OCI-LY3 (cell line): ENCODE results near the gene WNT9B.

Experiments used
- H2AFZ ChIP-seq: fragments of 200-600, 300-600 bp; shearing (Covaris generic); 2 replicates; pipeline ENCODE4 v1.6.0; 2014; ENCODE audit warnings: antibody characterized with exemption, low read depth, low read length
- H3K27ac ChIP-seq: fragments of 200-600, 300-600 bp; sonication (generic); 2 replicates; pipeline ENCODE4 v1.5.1; 2014; ENCODE audit warnings: mild to moderate bottlenecking, low read length, moderate library complexity, mixed read lengths
- H3K27me3 ChIP-seq: fragments of 200-600, 300-600 bp; sonication (generic); 2 replicates; pipeline ENCODE4 v1.6.1; 2014; ENCODE audit warnings: low read depth, low read length, mixed read lengths
- H3K36me3 ChIP-seq: fragments of 200-600, 300-600 bp; sonication (generic); replicated peaks from 2 replicates; pipeline ENCODE3; 2014; ENCODE audit warnings: low read depth, low read length, mixed read lengths
- H3K4me1 ChIP-seq: fragments of 300-600, 200-600 bp; sonication (generic); 2 replicates; pipeline ENCODE4 v1.6.1; 2014; ENCODE audit warnings: low read length, mixed read lengths
- H3K4me2 ChIP-seq: fragments of 200-600, 300-600 bp; sonication (generic); 2 replicates; pipeline ENCODE4 v1.6.1; 2014; ENCODE audit warnings: low read length, mixed read lengths
- H3K4me3 ChIP-seq: fragments of 300-600, 200-600 bp; sonication (generic); 2 replicates; pipeline ENCODE4 v1.5.1; 2014; ENCODE audit warnings: antibody characterized with exemption, mild to moderate bottlenecking, low read length, moderate library complexity
- H3K79me2 ChIP-seq: fragments of 300-600, 200-600 bp; shearing (Covaris generic); 2 replicates; pipeline ENCODE4 v1.6.1; 2014; ENCODE audit warnings: mild to moderate bottlenecking, low read length, mixed read lengths
- H3K9ac ChIP-seq: fragments of 300-600, 200-600 bp; shearing (Covaris generic); 2 replicates; pipeline ENCODE4 v1.6.0; 2014; ENCODE audit warnings: mild to moderate bottlenecking, low read length, moderate library complexity
- H3K9me3 ChIP-seq: fragments of 200-600, 300-600 bp; shearing (Covaris generic); 2 replicates; pipeline ENCODE4 v1.6.1; 2014; ENCODE audit warnings: low read length, mixed read lengths; ENCODE audit not compliant: insufficient read depth
- H4K20me1 ChIP-seq: fragments of 200-600, 300-600 bp; sonication (generic); 2 replicates; pipeline ENCODE4 v1.6.1; 2016; ENCODE audit warnings: low read length, mixed read lengths; ENCODE audit not compliant: insufficient read depth
- CTCF ChIP-seq: fragments of 200-600, 300-600 bp; sonication (generic); IDR thresholded peaks from 2 replicates; pipeline ENCODE4 v1.5.1; 2014; ENCODE audit warnings: antibody characterized with exemption, low read length, low read depth
- EZH2phosphoT487 ChIP-seq: fragments of 200-600 bp; shearing (Covaris generic); IDR thresholded peaks from 2 replicates; pipeline ENCODE4 v1.6.1; 2018; ENCODE audit warnings: antibody characterized with exemption, mixed run types, low read depth

Gene WNT9B

GRCh38 chr17:46817901-46818209, 33.5 kb upstream of the WNT9B start:
- H3K4me2 ChIP-seq, result peak overlapping the region; percentile 16

GRCh38 chr17:46818316-46818928, 33.0 kb upstream of the WNT9B start, which contains the start of gene WNT3:
WNT3 (minus strand) TSS chr17:46818692; CDS start chr17:46818597, 95 bp downstream.
- Histone ChIP-seq H3K9ac (0 out of 2 replicates have a peak within 1 kb of the TSS, but pooled peaks have one; percentile 20), H3K79me2 (no peaks in the 10 kb centered on the region), H3K4me3 (peak within 1 kb of the TSS; percentile 84), H3K4me2 (peak within 1 kb of the TSS; percentile 75), H4K20me1 (no peaks in the 10 kb centered on the region), H3K9me3 (no peaks in the 10 kb centered on the region), H2AFZ (peak within 1 kb of the TSS; percentile 34; the same call in 1 of the 2 replicates), H3K27ac (no peak within 1 kb of the TSS), H3K36me3 (no peaks in the 10 kb centered on the region), H3K4me1 (peaks cover 19% of the 10 kb centered on the region), H3K27me3 (peaks cover 5% of the 10 kb centered on the region; the same call in 1 of the 2 replicates)
- TF ChIP-seq CTCF (no peak), EZH2phosphoT487 (no peak)

More at GRCh38 chr17:46817901-46818209, 33.5 kb upstream of the WNT9B start:
- Histone ChIP-seq H4K20me1 (no peaks in the 10 kb centered on the region), H3K4me3 (peak overlapping the region; percentile 84; the same call in 1 of the 2 replicates), H3K79me2 (no peaks in the 10 kb centered on the region), H2AFZ (no peak overlapping the region), H3K27me3 (peaks cover 5% of the 10 kb centered on the region; the same call in 1 of the 2 replicates), H3K9me3 (no peaks in the 10 kb centered on the region), H3K36me3 (no peaks in the 10 kb centered on the region), H3K27ac (no peak overlapping the region), H3K4me1 (peaks cover 19% of the 10 kb centered on the region), H3K9ac (no peak overlapping the region)
- TF ChIP-seq CTCF (no peak), EZH2phosphoT487 (no peak)

- TF ChIP-seq EZH2phosphoT487 (no peak), CTCF (no peak)
- no peaks in the 10 kb centered on the region for H3K9me3 ChIP-seq
- peak overlapping the region; percentile 75 for H3K4me2 ChIP-seq
- H3K4me1 ChIP-seq, result peaks cover 19% of the 10 kb centered on the region
- no peak overlapping the region for H3K27ac ChIP-seq
- H3K4me3 ChIP-seq, result peak overlapping the region; percentile 84
- 0 out of 2 replicates have a peak overlapping the region, but pooled peaks have one; percentile 20 for H3K9ac ChIP-seq
- H3K36me3 ChIP-seq, result no peaks in the 10 kb centered on the region
- no peaks in the 10 kb centered on the region for H3K79me2 ChIP-seq
- peaks cover 5% of the 10 kb centered on the region; the same call in 1 of the 2 replicates for H3K27me3 ChIP-seq
- 0 out of 2 replicates have a peak overlapping the region, but pooled peaks have one; percentile 34 for H2AFZ ChIP-seq
- no peaks in the 10 kb centered on the region for H4K20me1 ChIP-seq
Measured at GRCh38 chr17:46818929-46819859, 32.2 kb upstream of the WNT9B start.

- H3K36me3 ChIP-seq, result no peaks in the 10 kb centered on the region
- H3K79me2 ChIP-seq, result no peaks in the 10 kb centered on the region
- peaks cover 13% of the 10 kb centered on the region for H3K4me1 ChIP-seq
- TF ChIP-seq EZH2phosphoT487 (no peak), CTCF (no peak)
- H3K9ac ChIP-seq, result no peak overlapping the region
- no peak overlapping the region for H3K27ac ChIP-seq
- no peak overlapping the region for H3K4me3 ChIP-seq
- H3K9me3 ChIP-seq, result no peaks in the 10 kb centered on the region
- H4K20me1 ChIP-seq, result no peaks in the 10 kb centered on the region
- no peak overlapping the region for H2AFZ ChIP-seq
- H3K27me3 ChIP-seq, result peaks cover 5% of the 10 kb centered on the region; the same call in 1 of the 2 replicates
- no peak overlapping the region for H3K4me2 ChIP-seq
Measured at GRCh38 chr17:46819906-46820351, 31.5 kb upstream of the WNT9B start.
